ENCODE results near the gene TIMP4. TPM values are rescaled to one million over a fixed set of nuclear protein-coding genes. Genes with fewer than 3 reads are reported as not detected.

Gene TIMP4
- total and polyA plus RNA-seq, 10 donors: 0.37 to 10.8 (median 2.1) TPM

DNA sequence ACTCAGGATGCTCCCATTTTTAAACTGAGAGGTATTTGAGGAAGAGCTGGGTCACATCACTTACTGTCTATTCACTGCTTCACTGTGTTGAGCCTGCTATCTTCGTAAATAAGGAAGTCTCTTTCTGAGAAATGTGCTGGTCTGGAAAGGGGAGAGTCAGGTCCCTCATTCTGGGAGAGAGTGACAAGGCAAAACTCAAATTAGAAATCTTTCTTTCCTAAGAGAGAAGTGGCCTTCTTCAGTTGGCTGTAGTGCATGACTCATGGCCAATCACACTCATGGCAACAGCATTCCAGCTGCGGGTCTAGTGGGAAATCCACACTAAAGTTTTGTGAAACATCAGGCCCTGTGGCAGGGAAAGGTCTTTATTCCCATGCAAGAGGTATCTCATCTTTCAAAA lies 11.5 kb upstream of the TIMP4 start:
- intact Hi-C loops (cut with DNase I; ENCODE audit: low total_unique reads): no loop called here
- H3K36me3 ChIP-seq: no peaks in the 10 kb centered on the region
- WGBS, 5 donors: 60 to 76% (median 68%) methylated on average over 2 of the region's 2 CpGs
- no peak for DNase-seq
- peak overlapping the region in 2 of 8 donors; percentile 41 to 46 for H3K27ac ChIP-seq
- H3K4me3 ChIP-seq: no peak overlapping the region
- H3K4me1 ChIP-seq: no peaks in the 10 kb centered on the region
- H3K9me3 ChIP-seq: peaks cover 0 to 27% (median 17%) of the 10 kb centered on the region in 8 donors
- no peak for TF ChIP-seq POLR2AphosphoS5 (IDR thresholded peaks at IDR 0.05)
- TF ChIP-seq, protein P1, sequence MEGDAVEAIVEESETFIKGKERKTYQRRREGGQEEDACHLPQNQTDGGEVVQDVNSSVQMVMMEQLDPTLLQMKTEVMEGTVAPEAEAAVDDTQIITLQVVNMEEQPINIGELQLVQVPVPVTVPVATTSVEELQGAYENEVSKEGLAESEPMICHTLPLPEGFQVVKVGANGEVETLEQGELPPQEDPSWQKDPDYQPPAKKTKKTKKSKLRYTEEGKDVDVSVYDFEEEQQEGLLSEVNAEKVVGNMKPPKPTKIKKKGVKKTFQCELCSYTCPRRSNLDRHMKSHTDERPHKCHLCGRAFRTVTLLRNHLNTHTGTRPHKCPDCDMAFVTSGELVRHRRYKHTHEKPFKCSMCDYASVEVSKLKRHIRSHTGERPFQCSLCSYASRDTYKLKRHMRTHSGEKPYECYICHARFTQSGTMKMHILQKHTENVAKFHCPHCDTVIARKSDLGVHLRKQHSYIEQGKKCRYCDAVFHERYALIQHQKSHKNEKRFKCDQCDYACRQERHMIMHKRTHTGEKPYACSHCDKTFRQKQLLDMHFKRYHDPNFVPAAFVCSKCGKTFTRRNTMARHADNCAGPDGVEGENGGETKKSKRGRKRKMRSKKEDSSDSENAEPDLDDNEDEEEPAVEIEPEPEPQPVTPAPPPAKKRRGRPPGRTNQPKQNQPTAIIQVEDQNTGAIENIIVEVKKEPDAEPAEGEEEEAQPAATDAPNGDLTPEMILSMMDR (IDR thresholded peaks at IDR 0.05 in 8 of 11, conservative IDR thresholded peaks at IDR 0.05 in 3 of 11): no peak
- no peak for TF ChIP-seq POLR2A (IDR thresholded peaks at IDR 0.05)
- H3K27me3 ChIP-seq (replicated peaks in 1 of 7): no peaks in the 10 kb centered on the region

DNA sequence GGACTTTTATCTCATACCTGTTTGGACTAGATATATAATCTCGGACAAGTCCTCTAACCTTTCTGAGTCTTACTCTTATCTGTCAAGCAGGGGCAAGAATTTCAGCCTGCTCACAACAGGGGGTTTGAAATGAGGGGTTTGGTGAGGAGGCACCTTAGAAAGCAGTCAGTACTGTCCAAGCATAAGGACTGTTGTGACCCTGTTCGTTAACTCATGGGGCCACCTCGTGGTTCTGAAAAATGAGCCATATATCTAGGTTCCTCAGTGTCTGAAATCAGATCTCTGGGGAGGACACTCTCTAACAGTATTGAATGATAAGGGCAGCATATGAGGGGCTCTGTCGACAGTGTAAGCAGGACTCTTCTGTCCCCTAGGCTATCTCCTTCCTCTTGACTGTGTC lies 7.2 kb upstream of the TIMP4 start:
- TF ChIP-seq POLR2AphosphoS5 (IDR thresholded peaks at IDR 0.05) (no peak), POLR2A (IDR thresholded peaks at IDR 0.05) (no peak)
- TF ChIP-seq, protein P1 (IDR thresholded peaks at IDR 0.05 in 8 of 11, conservative IDR thresholded peaks at IDR 0.05 in 3 of 11): no peak
- intact Hi-C loops (cut with DNase I; ENCODE audit: low total_unique reads): no loop called here
- no peaks in the 10 kb centered on the region for H3K4me1 ChIP-seq
- no peak overlapping the region for H3K27ac ChIP-seq
- H3K9me3 ChIP-seq: no peaks in the 10 kb centered on the region
- no peaks in the 10 kb centered on the region for H3K27me3 ChIP-seq (replicated peaks in 1 of 7)
- no peak overlapping the region for H3K4me3 ChIP-seq
- WGBS, 5 donors: 76 to 85% (median 81%) methylated on average over 4 of the region's 4 CpGs
- DNase-seq: no peak
- H3K36me3 ChIP-seq: no peaks in the 10 kb centered on the region

DNA sequence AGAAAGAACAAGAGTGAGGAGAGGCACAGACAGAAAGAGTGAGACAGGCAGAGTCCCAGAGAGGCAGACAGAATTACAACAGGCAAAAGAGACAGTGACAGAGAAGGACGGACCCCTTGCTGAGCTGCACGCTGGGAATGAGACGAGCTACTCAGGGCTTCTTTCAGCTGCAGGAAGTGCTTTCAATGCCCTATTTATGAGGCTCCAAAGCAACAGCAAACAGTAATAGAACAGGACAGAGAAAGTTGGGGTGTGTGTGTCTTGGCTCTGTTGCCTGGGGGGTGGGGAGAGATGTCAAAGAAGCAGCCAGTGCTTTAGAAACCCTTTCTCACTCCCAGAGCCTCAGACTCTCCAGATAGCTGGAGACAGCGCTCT lies 502 bp upstream of the TIMP4 start:
- no peaks in the 10 kb centered on the region for H3K36me3 ChIP-seq
- peak overlapping the region in 3 of 8 donors; percentile 36 to 63 (median 46) for H3K4me3 ChIP-seq
- DNase-seq: no peak
- no peaks in the 10 kb centered on the region for H3K9me3 ChIP-seq
- TF ChIP-seq, protein P1 (IDR thresholded peaks at IDR 0.05 in 8 of 11, conservative IDR thresholded peaks at IDR 0.05 in 3 of 11): no peak
- 53 to 73% (median 63%) methylated on average over 4 of the region's 4 CpGs for WGBS, 5 donors
- peaks cover 0 to 20% (median 0%) of the 10 kb centered on the region in 7 donors for H3K27me3 ChIP-seq (replicated peaks in 1 of 7)
- H3K27ac ChIP-seq: peak overlapping the region in 2 of 8 donors; percentile 55 to 64
- intact Hi-C loops (cut with DNase I; ENCODE audit: low total_unique reads): no loop called here
- peaks cover 0 to 19% (median 8%) of the 10 kb centered on the region in 6 donors for H3K4me1 ChIP-seq

DNA sequence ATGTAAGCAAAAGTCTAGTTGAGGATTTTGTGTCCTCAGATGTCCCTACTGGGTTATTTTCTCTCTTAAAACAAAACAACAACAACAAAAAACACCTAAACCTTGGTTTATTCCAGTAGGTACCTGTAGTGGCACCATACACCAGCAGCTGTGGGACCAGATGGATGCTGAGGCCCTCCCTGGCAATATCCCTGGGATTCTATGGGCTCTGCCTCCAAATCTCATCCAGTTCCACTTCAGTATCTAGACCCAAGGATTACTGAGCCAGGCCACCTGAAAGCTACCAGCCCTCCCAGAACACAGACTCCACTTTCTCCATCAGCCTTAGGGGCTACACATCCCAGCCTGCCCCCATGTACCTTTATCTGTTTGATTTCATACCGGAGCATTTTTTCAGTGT lies 1.7 kb downstream of the TIMP4 start:
- Histone ChIP-seq H3K27me3 (replicated peaks in 1 of 7) (peaks cover 0 to 26% (median 0%) of the 10 kb centered on the region in 7 donors), H3K36me3 (peaks cover 0 to 11% (median 0%) of the 10 kb centered on the region in 6 donors), H3K9me3 (no peaks in the 10 kb centered on the region), H3K4me1 (peaks cover 0 to 19% (median 8%) of the 10 kb centered on the region in 6 donors), H3K27ac (no peak overlapping the region), H3K4me3 (no peak overlapping the region)
- DNase-seq: no peak
- intact Hi-C loops (cut with DNase I; ENCODE audit: low total_unique reads): no loop called here
- 94 to 100% (median 100%) methylated on average over 1 of the region's 1 CpG for WGBS, 5 donors
- no peak for TF ChIP-seq POLR2AphosphoS5 (IDR thresholded peaks at IDR 0.05)
- TF ChIP-seq POLR2A (IDR thresholded peaks at IDR 0.05): no peak
- TF ChIP-seq, protein P1 (IDR thresholded peaks at IDR 0.05 in 8 of 11, conservative IDR thresholded peaks at IDR 0.05 in 3 of 11): no peak

Data from spleen (tissue), 11 donors.